ENCODE data around the gene YAE1. TPM values are rescaled to one million over a fixed set of nuclear protein-coding genes. Genes with fewer than 3 reads are reported as not detected.
"Not testable (repeated sequence)": the region's sequence is repeated elsewhere in the genome, so short reads cannot be mapped to it uniquely, and the experiment has no call there.

YAE1 gene
- polyA plus RNA-seq, 3 donors = 43.4 to 45.7 (median 45.2) TPM

- no peak for DNase-seq (ENCODE audit: extremely low read depth in 1 of 11, low read depth in 9 of 11, low spot score in 4 of 11)
Observed at GRCh38 chr7:39540320-39540719, 25.9 kb upstream of the YAE1 start.

DNA sequence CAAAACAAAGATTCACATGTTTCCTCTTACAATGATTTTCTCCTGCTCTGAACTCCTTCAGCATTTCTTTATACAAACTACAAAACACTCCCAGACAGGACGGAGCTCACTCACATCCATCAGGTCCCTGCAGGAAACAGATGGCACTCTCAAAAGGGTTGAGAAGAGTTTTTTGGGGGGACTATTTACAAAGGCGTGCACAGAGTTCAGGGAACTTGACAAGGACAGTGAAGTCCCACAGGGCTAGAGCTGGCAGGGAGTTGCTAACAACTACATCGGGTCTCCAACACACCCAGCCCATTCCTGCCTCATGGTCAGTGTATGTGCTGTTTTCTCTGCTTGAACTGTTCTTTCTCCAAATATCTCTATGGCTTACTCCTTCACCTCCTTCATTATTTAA, 24.7 kb upstream of the YAE1 start:
- no peak for DNase-seq (ENCODE audit: extremely low read depth in 1 of 11, low read depth in 9 of 11, low spot score in 4 of 11)

DNA sequence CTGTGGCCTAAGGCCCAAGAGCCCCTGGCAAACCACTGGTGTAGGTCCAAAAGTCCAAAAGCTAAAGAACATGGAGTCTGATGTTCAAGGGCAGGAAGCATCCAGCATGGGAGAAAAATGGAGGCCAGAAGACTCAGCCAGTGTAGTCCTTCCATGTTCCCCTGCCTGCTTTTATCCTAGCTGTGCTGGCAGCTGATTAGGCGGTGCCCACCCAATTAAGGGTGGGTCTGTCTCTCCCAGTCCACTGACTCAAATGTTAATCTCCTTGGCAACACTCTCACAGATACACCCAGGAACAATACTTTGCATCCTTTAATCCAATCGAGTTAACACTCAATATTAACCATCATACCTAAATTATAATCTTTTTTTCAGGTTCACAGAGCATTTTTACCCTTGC, 21.4 kb upstream of the YAE1 start:
- not testable (repeated sequence) for DNase-seq (ENCODE audit: extremely low read depth in 1 of 11, low read depth in 9 of 11, low spot score in 4 of 11)

DNA sequence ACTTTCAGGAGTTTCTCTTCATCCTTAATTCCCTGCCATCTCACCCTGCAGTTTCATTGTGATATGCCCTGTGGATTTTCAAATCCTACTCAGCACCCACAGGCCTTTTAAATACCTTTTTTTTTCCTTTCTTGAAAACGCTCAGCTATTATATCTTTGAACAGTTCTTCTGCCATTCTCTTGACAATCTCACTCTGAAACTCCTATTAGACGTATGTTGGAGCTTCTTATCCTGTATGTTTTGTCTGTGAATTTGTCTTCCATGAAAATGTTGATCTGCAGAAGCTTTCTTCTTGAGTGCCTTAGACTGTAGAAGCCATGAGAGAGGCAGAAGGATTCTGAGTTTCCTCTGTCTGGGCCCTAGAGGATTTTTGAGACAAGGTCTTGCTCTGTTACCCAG, 18.9 kb upstream of the YAE1 start:
- DNase-seq (ENCODE audit: extremely low read depth in 1 of 11, low read depth in 9 of 11, low spot score in 4 of 11) = no peak

GRCh38 chr7:39550411-39550810, 15.8 kb upstream of the YAE1 start:
- DNase-seq (ENCODE audit: extremely low read depth in 1 of 11, low read depth in 9 of 11, low spot score in 4 of 11) = no peak

DNA sequence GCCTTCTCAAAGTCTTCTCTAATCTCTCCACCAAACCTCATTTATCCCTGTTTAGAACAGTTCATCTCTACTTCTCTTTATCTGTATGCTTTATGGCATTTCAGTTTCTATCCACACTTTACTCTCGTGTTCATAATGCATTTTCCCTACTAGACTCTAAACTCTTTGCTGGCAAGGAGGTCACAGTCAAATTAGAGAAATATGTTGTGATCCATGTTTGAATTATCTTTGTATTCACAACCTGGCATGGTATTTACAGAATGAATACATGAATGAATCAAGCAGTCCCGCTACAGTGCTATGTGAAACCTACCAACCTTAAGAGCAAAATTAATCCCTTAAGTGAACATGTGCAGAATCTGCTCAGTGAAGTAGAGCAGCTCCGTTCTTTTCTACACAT, 12.8 kb upstream of the YAE1 start:
- DNase-seq (ENCODE audit: extremely low read depth in 1 of 11, low read depth in 9 of 11, low spot score in 4 of 11) = no peak

GRCh38 chr7:39554583-39555165, 11.5 kb upstream of the YAE1 start:
- DNase-seq (ENCODE audit: extremely low read depth in 1 of 11, low read depth in 9 of 11, low spot score in 4 of 11) = no peak

DNA sequence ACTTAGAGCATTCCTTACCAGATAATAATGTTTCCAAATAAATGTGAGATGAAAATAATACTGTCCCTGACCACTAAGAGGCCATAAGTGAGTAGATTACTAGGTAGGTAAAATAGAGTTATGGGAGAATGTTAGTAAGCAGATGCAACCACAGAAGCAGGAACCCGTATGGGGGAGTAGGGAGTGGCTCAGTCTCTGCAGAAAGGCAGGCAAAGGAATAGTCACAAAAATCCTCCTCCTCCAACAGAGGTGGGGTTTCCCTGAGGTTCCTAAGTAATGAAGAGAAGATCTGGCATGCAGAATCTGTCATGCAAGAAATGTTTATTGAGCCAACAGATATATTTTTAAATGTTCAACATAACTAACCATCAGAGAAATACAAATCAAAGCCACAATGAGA, 9.0 kb upstream of the YAE1 start:
- no peak for DNase-seq (ENCODE audit: extremely low read depth in 1 of 11, low read depth in 9 of 11, low spot score in 4 of 11)

- DNase-seq (ENCODE audit: extremely low read depth in 1 of 11, low read depth in 9 of 11, low spot score in 4 of 11) = no peak
Observed at GRCh38 chr7:39557911-39558310, 8.3 kb upstream of the YAE1 start.

DNA sequence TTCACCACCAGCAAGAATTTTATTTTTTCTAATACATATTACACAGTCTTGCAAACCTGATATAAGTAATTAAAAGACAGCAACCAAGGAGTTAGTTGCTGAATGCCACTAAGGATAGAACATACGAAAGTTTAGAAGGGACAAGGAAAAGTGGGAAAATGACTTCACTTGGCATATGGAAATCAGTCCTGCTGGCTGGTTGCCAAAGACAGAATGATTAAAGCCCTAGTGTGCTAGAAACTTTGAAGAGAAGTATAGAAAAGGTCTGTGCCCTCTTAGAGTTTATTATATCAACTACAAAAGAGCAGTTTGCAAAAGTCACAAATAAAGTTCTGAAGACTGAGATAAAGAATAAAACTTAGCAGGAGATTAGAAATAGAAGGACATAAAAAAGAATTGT, 5.8 kb upstream of the YAE1 start:
- DNase-seq (ENCODE audit: extremely low read depth in 1 of 11, low read depth in 9 of 11, low spot score in 4 of 11) = no peak

DNA sequence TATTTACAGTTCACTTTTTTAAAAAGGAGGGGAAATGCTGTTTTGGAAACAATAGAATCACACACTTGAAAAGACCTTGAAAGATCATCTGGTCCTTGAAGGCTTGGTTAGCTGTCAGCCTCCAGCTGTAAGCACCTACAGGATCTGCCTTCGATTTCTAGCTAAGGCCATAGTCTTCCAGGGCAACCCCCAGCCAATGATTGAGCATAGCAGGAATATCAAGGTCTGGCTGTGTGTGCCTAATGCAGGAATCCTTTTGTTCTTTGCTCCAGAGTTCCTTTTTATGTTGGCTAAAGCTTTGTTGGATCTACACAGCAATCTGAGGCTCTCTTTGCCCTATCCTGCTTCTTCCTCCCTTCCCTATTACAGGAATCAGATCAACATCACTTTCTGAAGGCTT, 5.2 kb upstream of the YAE1 start:
- DNase-seq (ENCODE audit: extremely low read depth in 1 of 11, low read depth in 9 of 11, low spot score in 4 of 11) = no peak

DNA sequence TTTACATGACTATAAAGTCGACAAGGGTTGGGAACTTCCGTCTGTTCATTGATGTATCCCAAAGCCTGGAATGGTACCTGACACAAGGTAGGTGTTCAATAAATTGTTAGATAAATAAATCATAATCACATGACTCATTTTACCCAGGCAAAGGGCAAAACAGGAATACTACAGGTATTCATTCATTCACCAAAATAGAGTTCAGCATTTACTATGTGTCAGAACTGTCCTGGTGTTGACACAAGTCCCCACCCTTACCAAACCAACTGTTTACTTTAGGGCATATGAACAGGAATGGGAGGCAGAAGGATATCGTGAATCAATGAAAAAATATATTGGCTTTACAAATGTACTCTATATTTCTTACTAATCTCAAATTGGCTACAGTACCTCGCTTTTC, 666 bp upstream of the YAE1 start:
- no peak for DNase-seq (ENCODE audit: extremely low read depth in 1 of 11, low read depth in 9 of 11, low spot score in 4 of 11)

DNA sequence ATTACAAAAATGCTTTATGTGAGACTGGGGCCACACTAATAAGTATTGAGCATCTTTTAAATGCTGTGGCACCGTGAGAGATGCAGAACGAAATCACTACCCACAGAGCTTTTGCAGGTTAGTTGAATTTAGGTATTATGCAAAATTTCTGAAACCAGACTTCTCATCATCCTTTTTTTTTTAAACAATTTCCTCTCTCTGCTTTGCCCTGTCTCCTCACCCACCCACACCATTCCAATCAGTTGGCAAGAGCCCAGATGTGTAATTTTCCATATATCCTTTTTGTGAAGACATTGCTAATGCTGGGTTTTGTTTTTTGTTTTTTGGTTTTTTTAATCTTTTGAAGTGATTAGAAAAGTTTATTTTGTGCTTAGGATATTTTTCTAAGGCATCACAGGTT, 1.1 kb downstream of the YAE1 start:
- no peak for DNase-seq (ENCODE audit: extremely low read depth in 1 of 11, low read depth in 9 of 11, low spot score in 4 of 11)

- no peak for DNase-seq (ENCODE audit: extremely low read depth in 1 of 11, low read depth in 9 of 11, low spot score in 4 of 11)
Observed at GRCh38 chr7:39574673-39575349, 8.6 kb downstream of the YAE1 start.

DNA sequence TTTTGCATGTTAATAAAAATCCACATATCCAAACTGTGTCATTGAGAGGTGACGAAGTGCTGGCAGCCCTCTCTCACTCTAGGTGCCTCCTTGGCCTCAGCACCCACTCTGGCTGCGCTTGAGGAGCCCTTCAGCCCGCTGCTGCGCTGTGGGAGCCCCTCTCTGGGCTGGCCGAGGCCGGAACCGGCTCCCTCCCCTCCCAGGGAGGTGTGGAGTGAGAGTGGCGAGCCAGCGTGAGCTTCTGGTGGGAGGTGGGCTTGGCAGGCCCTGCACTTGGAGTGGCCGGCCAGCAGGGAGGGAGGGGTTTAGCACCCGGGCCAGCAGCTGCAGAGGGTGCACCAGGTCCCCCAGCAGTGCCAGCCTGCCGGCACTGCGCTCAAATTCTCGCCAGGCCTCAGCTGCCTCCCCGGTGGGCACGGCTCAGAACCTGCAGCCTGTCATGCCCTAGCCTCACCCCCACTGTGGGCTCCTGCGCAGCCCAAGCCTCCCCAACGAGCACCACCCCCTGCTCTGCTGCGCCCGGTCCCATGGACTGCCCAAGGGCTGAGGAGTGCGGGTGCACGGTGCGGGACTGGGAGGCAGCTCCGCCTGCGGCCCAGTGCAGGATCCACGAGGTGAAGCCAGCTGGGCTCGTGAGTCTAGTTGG, 11.1 kb downstream of the YAE1 start:
- DNase-seq (ENCODE audit: extremely low read depth in 1 of 11, low read depth in 9 of 11, low spot score in 4 of 11) = no peak

GRCh38 chr7:39580149-39580874, 14.1 kb downstream of the YAE1 start:
- DNase-seq (ENCODE audit: extremely low read depth in 1 of 11, low read depth in 9 of 11, low spot score in 4 of 11) = peak; percentile 78 to 93 (median 86)

DNA sequence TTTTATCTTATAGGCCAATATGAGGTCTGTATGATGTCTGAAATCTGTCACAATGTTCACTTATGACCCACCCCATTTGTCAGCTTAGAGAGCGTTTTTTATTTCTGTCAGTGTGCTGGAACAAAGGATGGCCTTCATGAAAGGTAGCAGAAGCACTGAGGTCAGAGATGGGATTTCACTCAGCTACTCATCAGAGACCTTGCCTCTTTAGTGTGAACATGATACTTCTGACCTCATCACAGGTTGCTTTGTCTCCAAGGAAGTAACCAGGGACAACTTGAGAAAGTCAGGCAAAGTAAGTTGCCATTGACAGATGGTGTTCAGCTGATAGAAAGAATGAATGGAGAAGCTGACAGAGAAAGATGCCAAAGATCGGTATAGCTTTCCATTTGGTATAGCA, 16.3 kb downstream of the YAE1 start:
- peak in 2 of 11 donors; percentile 19 to 28 for DNase-seq (ENCODE audit: extremely low read depth in 1 of 11, low read depth in 9 of 11, low spot score in 4 of 11)

DNA sequence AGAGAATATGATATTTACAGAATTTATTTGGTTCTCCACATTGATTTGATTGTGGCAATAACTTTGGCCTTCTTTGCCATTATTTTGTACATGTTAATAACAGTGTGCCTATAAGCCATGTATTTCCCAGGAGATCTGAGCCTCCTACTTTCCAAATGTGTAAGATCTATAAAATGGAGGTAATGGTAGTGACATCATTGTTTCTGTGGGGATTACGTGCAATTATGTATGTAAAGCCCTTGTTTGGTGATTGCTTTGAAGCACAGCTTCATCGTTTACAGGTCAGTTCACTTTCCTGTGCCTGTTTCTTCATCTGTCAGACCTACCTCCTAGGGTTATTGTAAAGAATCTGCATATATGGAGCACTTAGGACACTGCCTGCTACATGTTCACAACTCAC, 17.3 kb downstream of the YAE1 start:
- DNase-seq (ENCODE audit: extremely low read depth in 1 of 11, low read depth in 9 of 11, low spot score in 4 of 11) = no peak

DNA sequence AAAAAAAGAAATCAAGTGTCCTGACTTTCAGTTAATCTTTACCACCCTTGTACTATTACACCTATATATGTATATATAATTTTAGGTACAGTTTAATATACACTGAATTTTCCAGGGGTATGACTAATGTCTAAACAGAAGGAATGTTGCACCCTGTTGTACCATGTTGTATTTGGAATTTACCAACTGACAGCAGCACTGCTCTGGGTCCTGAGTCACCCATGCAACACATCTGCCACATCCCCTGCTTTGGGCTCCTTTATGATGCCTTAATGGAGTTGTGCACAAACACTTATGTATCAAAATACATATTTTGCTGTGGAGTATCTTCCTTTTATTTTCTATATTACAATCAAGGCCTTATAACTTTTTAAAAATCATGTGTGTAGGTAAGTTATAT, 21.2 kb downstream of the YAE1 start:
- DNase-seq (ENCODE audit: extremely low read depth in 1 of 11, low read depth in 9 of 11, low spot score in 4 of 11) = no peak

GRCh38 chr7:39588416-39588815, 22.2 kb downstream of the YAE1 start:
- no peak for DNase-seq (ENCODE audit: extremely low read depth in 1 of 11, low read depth in 9 of 11, low spot score in 4 of 11)

Data from renal cortex interstitium (tissue), 11 donors.